Astrocyte (in vitro differentiated cells and primary cell): ENCODE results near the gene TNFRSF19. TPM values are rescaled to one million over a fixed set of nuclear protein-coding genes. Genes with fewer than 3 reads are reported as not detected.

Experiments used
- DNase-seq: peaks from one replicate; pipeline ENCODE4 v3.0.0-alpha.2; 2010; ENCODE audit warnings: low read depth
- FAIRE-seq: peaks from 2 replicates; lab custom pipeline; 2011; peaks lifted over from hg19 to GRCh38; lab: Jason Lieb, UNC
- H2AFZ ChIP-seq: 2 replicates; pipeline ENCODE4 v1.6.0; 2012; ENCODE audit warnings: low read depth, low read length, inconsistent platforms
- H3K27ac ChIP-seq: 2 replicates; pipeline ENCODE4 v1.5.1; 2011; ENCODE audit warnings: low read depth, low read length, inconsistent platforms
- H3K27me3 ChIP-seq: 2 replicates; pipeline ENCODE4 v1.6.0; 2011; ENCODE audit warnings: low read length, inconsistent platforms; ENCODE audit not compliant: insufficient read depth
- H3K36me3 ChIP-seq: 2 replicates; pipeline ENCODE4 v1.5.1; 2011; ENCODE audit warnings: low read length, inconsistent platforms; ENCODE audit not compliant: insufficient read depth
- H3K4me1 ChIP-seq: 2 replicates; pipeline ENCODE4 v1.5.1; 2011; ENCODE audit warnings: low read length, inconsistent platforms; ENCODE audit not compliant: insufficient read depth
- H3K4me2 ChIP-seq: 2 replicates; pipeline ENCODE4 v1.6.0; 2012; ENCODE audit warnings: low read length, inconsistent platforms
- H3K4me3 ChIP-seq: 2 replicates; pipeline ENCODE4 v1.5.1; 2011; ENCODE audit warnings: low read depth, mild to moderate bottlenecking, low read length, inconsistent platforms; ENCODE audit not compliant: insufficient read depth
- H3K79me2 ChIP-seq: 2 replicates; pipeline ENCODE4 v1.6.0; 2012; ENCODE audit warnings: mild to moderate bottlenecking, low read length, inconsistent platforms; ENCODE audit not compliant: insufficient read depth
- H3K9ac ChIP-seq: 2 replicates; pipeline ENCODE4 v1.6.0; 2012; ENCODE audit warnings: mild to moderate bottlenecking, low read length, inconsistent platforms
- H3K9me3 ChIP-seq: 2 replicates; pipeline ENCODE4 v1.5.1; 2012; ENCODE audit warnings: low read depth, mild to moderate bottlenecking, low read length, inconsistent platforms; ENCODE audit not compliant: insufficient read depth
- H4K20me1 ChIP-seq: 2 replicates; pipeline ENCODE4 v1.6.0; 2012; ENCODE audit warnings: low read length, inconsistent platforms; ENCODE audit not compliant: insufficient read depth
- H3K27ac Mint-ChIP-seq: one replicate; pipeline ENCODE4 v1.8.0; 2021; ENCODE audit warnings: mild to moderate bottlenecking, mixed read lengths; ENCODE audit not compliant: unreplicated experiment
- H3K27me3 Mint-ChIP-seq: one replicate; pipeline ENCODE4 v1.8.0; 2021; ENCODE audit warnings: low read depth, mixed read lengths; ENCODE audit not compliant: unreplicated experiment
- H3K36me3 Mint-ChIP-seq: one replicate; pipeline ENCODE4 v1.8.0; 2021; ENCODE audit warnings: low read depth, mixed read lengths; ENCODE audit not compliant: unreplicated experiment
- H3K4me1 Mint-ChIP-seq: one replicate; pipeline ENCODE4 v1.8.0; 2021; ENCODE audit warnings: low read depth, mixed read lengths; ENCODE audit not compliant: unreplicated experiment
- H3K4me3 Mint-ChIP-seq: one replicate; pipeline ENCODE4 v1.8.0; 2021; ENCODE audit warnings: mild to moderate bottlenecking, moderate library complexity, mixed read lengths; ENCODE audit not compliant: unreplicated experiment
- H3K9me3 Mint-ChIP-seq: one replicate; pipeline ENCODE4 v1.8.0; 2021; ENCODE audit warnings: mild to moderate bottlenecking, mixed read lengths; ENCODE audit not compliant: unreplicated experiment
- EZH2 ChIP-seq: IDR thresholded peaks from 2 replicates; pipeline ENCODE4 v1.6.1; 2012; ENCODE audit warnings: mild to moderate bottlenecking, low read length, inconsistent platforms; ENCODE audit not compliant: insufficient read depth
- total RNA-seq: library from RNA; stranded (reverse); gene quantifications from 2 replicates; pipeline ENCODE4 v1.2.1, GENCODE V29; 2021
- TF ChIP-seq, protein P1 (sequence below): IDR thresholded peaks from 2 replicates; pipeline ENCODE4 v1.5.1; 2011; ENCODE audit warnings: low read depth, mild to moderate bottlenecking, inconsistent platforms, low read length, moderate library complexity; ENCODE audit not compliant: insufficient read depth

The TNFRSF19 gene
- total RNA-seq, 1 donor from 2014 or later = 27.8 TPM

- H2AFZ ChIP-seq = no peak overlapping the region
- H3K4me3 ChIP-seq = no peak overlapping the region
- H3K27me3 ChIP-seq = no peaks in the 10 kb centered on the region
- H3K9me3 ChIP-seq = no peaks in the 10 kb centered on the region
- peaks cover 30% of the 10 kb centered on the region for H3K4me1 ChIP-seq
- Mint-ChIP-seq H3K27ac (no peak overlapping the region), H3K4me3 (no peak overlapping the region), H3K27me3 (no peaks in the 10 kb centered on the region), H3K36me3 (peaks cover 13% of the 10 kb centered on the region), H3K9me3 (no peaks in the 10 kb centered on the region), H3K4me1 (peaks cover 23% of the 10 kb centered on the region)
- H3K4me2 ChIP-seq = peak overlapping the region; percentile 74
- peak overlapping the region; percentile 64 for H3K9ac ChIP-seq
- H3K27ac ChIP-seq = peak overlapping the region; percentile 57
- H3K36me3 ChIP-seq = no peaks in the 10 kb centered on the region
- TF ChIP-seq, protein P1, sequence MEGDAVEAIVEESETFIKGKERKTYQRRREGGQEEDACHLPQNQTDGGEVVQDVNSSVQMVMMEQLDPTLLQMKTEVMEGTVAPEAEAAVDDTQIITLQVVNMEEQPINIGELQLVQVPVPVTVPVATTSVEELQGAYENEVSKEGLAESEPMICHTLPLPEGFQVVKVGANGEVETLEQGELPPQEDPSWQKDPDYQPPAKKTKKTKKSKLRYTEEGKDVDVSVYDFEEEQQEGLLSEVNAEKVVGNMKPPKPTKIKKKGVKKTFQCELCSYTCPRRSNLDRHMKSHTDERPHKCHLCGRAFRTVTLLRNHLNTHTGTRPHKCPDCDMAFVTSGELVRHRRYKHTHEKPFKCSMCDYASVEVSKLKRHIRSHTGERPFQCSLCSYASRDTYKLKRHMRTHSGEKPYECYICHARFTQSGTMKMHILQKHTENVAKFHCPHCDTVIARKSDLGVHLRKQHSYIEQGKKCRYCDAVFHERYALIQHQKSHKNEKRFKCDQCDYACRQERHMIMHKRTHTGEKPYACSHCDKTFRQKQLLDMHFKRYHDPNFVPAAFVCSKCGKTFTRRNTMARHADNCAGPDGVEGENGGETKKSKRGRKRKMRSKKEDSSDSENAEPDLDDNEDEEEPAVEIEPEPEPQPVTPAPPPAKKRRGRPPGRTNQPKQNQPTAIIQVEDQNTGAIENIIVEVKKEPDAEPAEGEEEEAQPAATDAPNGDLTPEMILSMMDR = no peak
- FAIRE-seq (peak; percentile 23), DNase-seq (peak; percentile 47)
- no peaks in the 10 kb centered on the region for H4K20me1 ChIP-seq
- no peaks in the 10 kb centered on the region for H3K79me2 ChIP-seq
Observed at GRCh38 chr13:23609874-23610576, 39.8 kb downstream of the TNFRSF19 start.

DNA sequence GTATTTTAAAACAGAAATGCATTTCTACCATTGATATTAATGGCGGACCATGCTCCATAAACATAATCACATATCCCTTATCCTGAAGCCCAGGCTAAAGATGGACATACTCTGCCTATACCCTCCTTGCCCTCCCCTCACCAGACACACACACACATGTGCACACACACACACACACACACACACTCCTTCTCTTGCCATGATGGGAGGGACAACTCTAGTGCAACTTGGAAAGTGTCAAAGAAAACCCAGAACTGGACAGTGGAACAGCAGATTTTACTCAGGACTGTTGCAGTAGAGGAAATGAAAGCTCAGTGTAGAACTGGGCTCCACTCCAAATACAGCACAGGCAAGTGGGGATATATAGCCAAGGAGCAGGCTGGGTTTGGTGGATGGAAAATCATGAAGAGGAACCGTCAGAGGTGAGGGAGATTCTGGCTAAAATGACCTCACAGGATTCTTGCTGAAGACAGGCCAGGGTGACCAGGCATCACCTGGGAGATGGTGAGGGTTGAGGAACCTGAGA, 40.8 kb downstream of the TNFRSF19 start:
- Mint-ChIP-seq H3K36me3 (peaks cover 13% of the 10 kb centered on the region), H3K27me3 (no peaks in the 10 kb centered on the region), H3K4me3 (no peak overlapping the region), H3K27ac (no peak overlapping the region), H3K9me3 (no peaks in the 10 kb centered on the region), H3K4me1 (peaks cover 31% of the 10 kb centered on the region)
- peaks cover 40% of the 10 kb centered on the region for H3K4me1 ChIP-seq
- no peak for TF ChIP-seq EZH2
- TF ChIP-seq, protein P1 = no peak
- no peak overlapping the region for H3K4me3 ChIP-seq
- no peaks in the 10 kb centered on the region for H3K9me3 ChIP-seq
- no peaks in the 10 kb centered on the region for H3K36me3 ChIP-seq
- peak overlapping the region; percentile 5 for H3K4me2 ChIP-seq
- no peaks in the 10 kb centered on the region for H4K20me1 ChIP-seq
- FAIRE-seq = no peak
- H3K27ac ChIP-seq = no peak overlapping the region
- H3K9ac ChIP-seq = no peak overlapping the region
- peak; percentile 58 for DNase-seq
- H2AFZ ChIP-seq = no peak overlapping the region
- H3K79me2 ChIP-seq = no peaks in the 10 kb centered on the region
- no peaks in the 10 kb centered on the region for H3K27me3 ChIP-seq

DNA sequence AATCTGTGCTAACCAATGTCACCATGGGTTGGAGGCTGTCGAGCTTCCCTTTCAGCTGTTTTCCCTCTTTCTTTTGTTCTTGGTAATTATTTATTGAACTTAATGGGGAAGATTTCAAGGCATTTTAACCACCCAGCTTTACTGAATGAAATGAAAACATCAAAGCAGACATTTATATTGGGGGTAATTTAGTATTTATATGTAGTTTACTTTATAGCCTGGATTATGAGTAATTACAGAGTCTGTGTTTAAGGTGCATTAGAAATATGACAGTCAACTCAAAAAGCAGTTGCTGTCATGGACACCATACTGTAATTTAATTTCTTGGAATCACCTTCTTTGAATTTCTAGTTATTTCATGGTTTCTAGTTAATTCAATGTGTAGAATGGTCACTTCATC, 42.0 kb downstream of the TNFRSF19 start:
- DNase-seq (no peak), FAIRE-seq (no peak)
- Mint-ChIP-seq H3K27ac (no peak overlapping the region), H3K9me3 (no peaks in the 10 kb centered on the region), H3K27me3 (no peaks in the 10 kb centered on the region), H3K4me1 (peaks cover 35% of the 10 kb centered on the region), H3K36me3 (peaks cover 13% of the 10 kb centered on the region), H3K4me3 (no peak overlapping the region)
- Histone ChIP-seq H3K27ac (no peak overlapping the region), H2AFZ (no peak overlapping the region), H3K9ac (no peak overlapping the region), H3K4me2 (no peak overlapping the region), H3K27me3 (no peaks in the 10 kb centered on the region), H3K79me2 (no peaks in the 10 kb centered on the region), H3K4me3 (no peak overlapping the region), H4K20me1 (no peaks in the 10 kb centered on the region), H3K36me3 (peaks cover 3% of the 10 kb centered on the region), H3K4me1 (peaks cover 48% of the 10 kb centered on the region), H3K9me3 (no peaks in the 10 kb centered on the region)
- TF ChIP-seq, protein P1 = no peak
- TF ChIP-seq EZH2 = no peak
